GM12878 (cell line): ENCODE measurements around the gene DCC. TPM values are rescaled to one million over a fixed set of nuclear protein-coding genes. Genes with fewer than 3 reads are reported as not detected.

Experiments
- ATAC-seq: fragments of 200-7000 bp; cut with Tn5 transposase; 3 replicates; pipeline ENCODE4 v1.9.1; 2020; ENCODE audit warnings: mild to moderate bottlenecking, moderate library complexity
- BruUV-seq: library from RNA; stranded (reverse); fragments of 400-500 nt; replicated peaks from 2 replicates; lab custom pipeline; 2021; lab: Mats Ljungman, UMichigan
- CTCF ChIA-PET: fragments of 300-600 bp; sonication (Branson Sonifier 250); formaldehyde crosslinking; extraction: SDS; loops from one replicate; lab custom pipeline; 2021; ENCODE audit warnings: inconsistent platforms; lab: Yijun Ruan, JAX
- POLR2A ChIA-PET: fragments of 350-600 bp; formaldehyde crosslinking; extraction: SDS; loops from one replicate; lab custom pipeline; 2021; ENCODE audit warnings: inconsistent platforms; lab: Charles Lee
- RAD21 ChIA-PET: fragments of 300-600 bp; sonication (Branson Sonifier 250); formaldehyde crosslinking; loops from one replicate; lab custom pipeline; 2023; ENCODE audit warnings: antibody characterized with exemption; ENCODE audit not compliant: unreplicated experiment; lab: Charles Lee
- SMC1A ChIA-PET: fragments of 300-600 bp; sonication (Branson Sonifier 250); formaldehyde crosslinking; loops from one replicate; lab custom pipeline; 2023; ENCODE audit not compliant: unreplicated experiment, uncharacterized antibody; lab: Charles Lee
- DNase-seq: peaks from one replicate; pipeline ENCODE4 v3.0.0-alpha.2; 2011; ENCODE audit warnings: low read depth, low spot score
- FAIRE-seq: peaks from 3 replicates; lab custom pipeline; 2011; peaks lifted over from hg19 to GRCh38; lab: Jason Lieb, UNC
- H2AFZ ChIP-seq: 2 replicates; pipeline ENCODE4 v1.6.0; 2011; ENCODE audit warnings: low read depth, low read length, control low read depth; ENCODE audit not compliant: control insufficient read depth
- H3K27ac ChIP-seq: 2 replicates; pipeline ENCODE4 v1.5.1; 2011; ENCODE audit warnings: control low read depth; ENCODE audit not compliant: control insufficient read depth, insufficient read depth
- H3K27me3 ChIP-seq, 2 experiments: replicated peaks in 1 of 2; 2 replicates each; pipeline versions ENCODE4 v1.6.0 to v1.6.1; 2011; ENCODE audit warnings: low read length in 1 of 2; ENCODE audit not compliant: control insufficient read depth in 2 of 2, insufficient read depth in 2 of 2
- H3K36me3 ChIP-seq, 2 experiments: 2 replicates each; pipeline ENCODE4 v1.5.1; 2011; ENCODE audit warnings: low read length in 1 of 2; ENCODE audit not compliant: control insufficient read depth in 2 of 2, insufficient read depth in 2 of 2
- H3K4me1 ChIP-seq: 2 replicates; pipeline ENCODE4 v1.6.1; 2011; ENCODE audit warnings: mild to moderate bottlenecking, low read length, moderate library complexity, mixed read lengths; ENCODE audit not compliant: control insufficient read depth, insufficient read depth
- H3K4me2 ChIP-seq: 2 replicates; pipeline ENCODE4 v1.6.0; 2011; ENCODE audit warnings: control low read depth; ENCODE audit not compliant: control insufficient read depth, insufficient read depth
- H3K4me3 ChIP-seq: fragments of 200-600 bp; sonication (generic); 2 replicates; pipeline ENCODE4 v1.5.1; 2016
- H3K79me2 ChIP-seq: 2 replicates; pipeline ENCODE4 v1.6.0; 2011; ENCODE audit warnings: low read length; ENCODE audit not compliant: control insufficient read depth, insufficient read depth
- H3K9ac ChIP-seq: 2 replicates; pipeline ENCODE4 v1.8.0; 2011; ENCODE audit warnings: low read length, control low read depth, mixed read lengths; ENCODE audit not compliant: control insufficient read depth, insufficient read depth
- H3K9me3 ChIP-seq: replicated peaks from 3 replicates; pipeline ENCODE4 v1.5.1; 2011; ENCODE audit warnings: mild to moderate bottlenecking, low read length; ENCODE audit not compliant: control insufficient read depth, insufficient read depth
- H4K20me1 ChIP-seq: 2 replicates; pipeline ENCODE4 v1.6.0; 2011; ENCODE audit not compliant: control insufficient read depth, insufficient read depth
- CREM ChIP-seq: IDR thresholded peaks from 2 replicates; pipeline ENCODE4 v1.6.1; 2014; ENCODE audit warnings: antibody characterized with exemption, low read depth
- HSF1 ChIP-seq: fragments of 150-350 bp; IDR thresholded peaks from 2 replicates; pipeline ENCODE4 v1.6.1; 2014; ENCODE audit warnings: mild to moderate bottlenecking, low read depth, low read length
- KAT2A ChIP-seq: conservative IDR thresholded peaks from 2 replicates; pipeline ENCODE4 v1.6.1; 2011; ENCODE audit warnings: low read depth, low read length; ENCODE audit not compliant: control insufficient read depth
- NFYB ChIP-seq: IDR thresholded peaks from 2 replicates; pipeline ENCODE4 v1.6.1; 2011; ENCODE audit warnings: low read depth, mild to moderate bottlenecking, low read length, improper control_type of control experiment, moderate library complexity; ENCODE audit not compliant: insufficient read depth
- PAX5 ChIP-seq: IDR thresholded peaks from 2 replicates; pipeline ENCODE4 v1.6.1; 2011; ENCODE audit warnings: low read depth, low read length, borderline replicate concordance
- SMAD1 ChIP-seq: fragments of 450-650 bp; IDR thresholded peaks from 2 replicates; pipeline ENCODE4 v1.6.1; 2018; ENCODE audit warnings: mild to moderate bottlenecking, low read depth; ENCODE audit not compliant: partially characterized antibody
- USF1 ChIP-seq: IDR thresholded peaks from 2 replicates; pipeline ENCODE4 v1.6.1; 2011; ENCODE audit warnings: borderline replicate concordance, low read depth, mild to moderate bottlenecking, moderate library complexity, mixed read lengths, low read length; ENCODE audit not compliant: insufficient read depth; ENCODE audit errors: extremely low read length
- WGBS: methylation state at CpG from one replicate; pipeline ENCODE4 v1.1.6; 2016; ENCODE audit warnings: low lambda C conversion rate; ENCODE audit not compliant: insufficient replicate concordance, insufficient coverage; ENCODE audit errors: missing lambda C conversion rate; 5-methylcytosine and 5-hydroxymethylcytosine counted together
- in situ Hi-C: fragments of 300-500 bp; cut with MboI; formaldehyde crosslinking; loops from 9 replicates; pipeline ENCODE4 v1.14.3; 2018; ENCODE audit warnings: mixed read lengths
- intact Hi-C: fragments of 100-400 bp; cut with micrococcal nuclease; formaldehyde crosslinking; loops from one replicate; pipeline ENCODE4 v1.14.2; 2022; ENCODE audit not compliant: unreplicated experiment
- polyA plus RNA-seq, 11 experiments: library from polyadenylated mRNA; depleted of rRNA in 4 of 11; unstranded in 6 of 11; stranded (reverse) in 5 of 11; fragments of >200 nt; fragmentation: Nextera tagmentation in 4 of 11; fragmentation: Illumina TruSeq in 1 of 11; extraction: Ambion mirVana in 4 of 11; extraction: Trizol in 1 of 11; gene quantifications; 1 replicate in 1 of 11; 2 replicates in 10 of 11; pipeline versions ENCODE4 v1.2.1 to v1.2.3, GENCODE V29; 2011 to 2016; ENCODE audit warnings: inconsistent platforms in 2 of 11, missing spikeins in 2 of 11, low read depth in 1 of 11
- total RNA-seq, 4 experiments: library from RNA; depleted of rRNA in 3 of 4; stranded (reverse); fragments of >200 nt in 3 of 4; fragmentation: Illumina TruSeq in 1 of 4; extraction: Trizol in 1 of 4; gene quantifications; 2 replicates each; pipeline versions ENCODE4 v1.2.1 to v1.2.3, GENCODE V29; 2013 to 2021
- TF ChIP-seq, protein P1 (sequence below): IDR thresholded peaks from 2 replicates; pipeline ENCODE4 v1.6.1; 2012; ENCODE audit warnings: low read length, inconsistent platforms
- TF ChIP-seq, protein P2 (sequence below): fragments of 150-350 bp; IDR thresholded peaks from 2 replicates; pipeline ENCODE4 v1.6.1; 2016; ENCODE audit warnings: low read depth, low read length

The DCC gene
- total and polyA plus RNA-seq, 10 of the 15 experiments (the other 5 are each of a cell fraction or from before 2014, with no cell fraction given): 0.01 TPM; not detected in 9

DNA sequence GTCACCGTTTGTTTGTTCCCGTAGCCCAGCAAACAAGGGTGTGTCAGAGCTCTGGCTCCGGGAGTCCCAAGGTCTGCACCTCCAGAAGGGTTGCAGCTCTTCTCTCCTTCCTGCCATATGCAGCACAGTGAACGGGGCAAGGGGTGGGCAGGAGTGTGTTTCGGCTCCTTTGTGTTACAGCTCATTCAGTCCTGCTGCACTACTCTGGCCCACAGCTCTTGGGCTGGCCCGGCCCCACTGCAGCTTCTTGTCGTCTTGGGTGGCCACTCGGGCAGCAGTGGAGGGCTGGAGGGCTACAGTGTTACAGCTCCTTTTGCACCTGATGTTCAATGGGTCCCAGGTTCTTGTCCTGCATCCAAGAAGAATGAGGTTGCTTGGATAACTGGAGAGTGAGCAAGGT is 408.3 kb downstream of the DCC start:
- H3K9me3 ChIP-seq: no peaks in the 10 kb centered on the region; the same call in 2 of the 3 replicates
- ChIA-PET RAD21 (no interaction called here), POLR2A (no interaction called here), CTCF (no interaction called here), SMC1A (no interaction called here)
- BruUV-seq: no TSS peak
- H3K27ac ChIP-seq: no peak overlapping the region
- no peak overlapping the region for H3K4me2 ChIP-seq
- no peak overlapping the region for H3K4me3 ChIP-seq
- H3K4me1 ChIP-seq: no peaks in the 10 kb centered on the region
- in situ Hi-C loops: no loop called here
- no peaks in the 10 kb centered on the region for H4K20me1 ChIP-seq
- no peak for ATAC-seq
- no peaks in the 10 kb centered on the region for H3K36me3 ChIP-seq
- no peak for DNase-seq
- WGBS: 19% methylated on average over 8 of the region's 8 CpGs
- no peak for TF ChIP-seq HSF1
- TF ChIP-seq NFYB: no peak
- no peak for TF ChIP-seq SMAD1
- TF ChIP-seq USF1: no peak
- TF ChIP-seq, protein P1, sequence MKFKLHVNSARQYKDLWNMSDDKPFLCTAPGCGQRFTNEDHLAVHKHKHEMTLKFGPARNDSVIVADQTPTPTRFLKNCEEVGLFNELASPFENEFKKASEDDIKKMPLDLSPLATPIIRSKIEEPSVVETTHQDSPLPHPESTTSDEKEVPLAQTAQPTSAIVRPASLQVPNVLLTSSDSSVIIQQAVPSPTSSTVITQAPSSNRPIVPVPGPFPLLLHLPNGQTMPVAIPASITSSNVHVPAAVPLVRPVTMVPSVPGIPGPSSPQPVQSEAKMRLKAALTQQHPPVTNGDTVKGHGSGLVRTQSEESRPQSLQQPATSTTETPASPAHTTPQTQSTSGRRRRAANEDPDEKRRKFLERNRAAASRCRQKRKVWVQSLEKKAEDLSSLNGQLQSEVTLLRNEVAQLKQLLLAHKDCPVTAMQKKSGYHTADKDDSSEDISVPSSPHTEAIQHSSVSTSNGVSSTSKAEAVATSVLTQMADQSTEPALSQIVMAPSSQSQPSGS: no peak
- no peak for TF ChIP-seq KAT2A
- no peak for TF ChIP-seq CREM
- TF ChIP-seq, protein P2, sequence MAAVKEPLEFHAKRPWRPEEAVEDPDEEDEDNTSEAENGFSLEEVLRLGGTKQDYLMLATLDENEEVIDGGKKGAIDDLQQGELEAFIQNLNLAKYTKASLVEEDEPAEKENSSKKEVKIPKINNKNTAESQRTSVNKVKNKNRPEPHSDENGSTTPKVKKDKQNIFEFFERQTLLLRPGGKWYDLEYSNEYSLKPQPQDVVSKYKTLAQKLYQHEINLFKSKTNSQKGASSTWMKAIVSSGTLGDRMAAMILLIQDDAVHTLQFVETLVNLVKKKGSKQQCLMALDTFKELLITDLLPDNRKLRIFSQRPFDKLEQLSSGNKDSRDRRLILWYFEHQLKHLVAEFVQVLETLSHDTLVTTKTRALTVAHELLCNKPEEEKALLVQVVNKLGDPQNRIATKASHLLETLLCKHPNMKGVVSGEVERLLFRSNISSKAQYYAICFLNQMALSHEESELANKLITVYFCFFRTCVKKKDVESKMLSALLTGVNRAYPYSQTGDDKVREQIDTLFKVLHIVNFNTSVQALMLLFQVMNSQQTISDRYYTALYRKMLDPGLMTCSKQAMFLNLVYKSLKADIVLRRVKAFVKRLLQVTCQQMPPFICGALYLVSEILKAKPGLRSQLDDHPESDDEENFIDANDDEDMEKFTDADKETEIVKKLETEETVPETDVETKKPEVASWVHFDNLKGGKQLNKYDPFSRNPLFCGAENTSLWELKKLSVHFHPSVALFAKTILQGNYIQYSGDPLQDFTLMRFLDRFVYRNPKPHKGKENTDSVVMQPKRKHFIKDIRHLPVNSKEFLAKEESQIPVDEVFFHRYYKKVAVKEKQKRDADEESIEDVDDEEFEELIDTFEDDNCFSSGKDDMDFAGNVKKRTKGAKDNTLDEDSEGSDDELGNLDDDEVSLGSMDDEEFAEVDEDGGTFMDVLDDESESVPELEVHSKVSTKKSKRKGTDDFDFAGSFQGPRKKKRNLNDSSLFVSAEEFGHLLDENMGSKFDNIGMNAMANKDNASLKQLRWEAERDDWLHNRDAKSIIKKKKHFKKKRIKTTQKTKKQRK: no peak
- TF ChIP-seq PAX5: no peak
- no peak overlapping the region for H2AFZ ChIP-seq
- intact Hi-C loops: no loop called here
- no peak for FAIRE-seq
- H3K27me3 ChIP-seq: no peaks in the 10 kb centered on the region
- no peaks in the 10 kb centered on the region for H3K79me2 ChIP-seq
- H3K9ac ChIP-seq: no peak overlapping the region
